Measurements from ENCODE around the gene ENG.

DNA sequence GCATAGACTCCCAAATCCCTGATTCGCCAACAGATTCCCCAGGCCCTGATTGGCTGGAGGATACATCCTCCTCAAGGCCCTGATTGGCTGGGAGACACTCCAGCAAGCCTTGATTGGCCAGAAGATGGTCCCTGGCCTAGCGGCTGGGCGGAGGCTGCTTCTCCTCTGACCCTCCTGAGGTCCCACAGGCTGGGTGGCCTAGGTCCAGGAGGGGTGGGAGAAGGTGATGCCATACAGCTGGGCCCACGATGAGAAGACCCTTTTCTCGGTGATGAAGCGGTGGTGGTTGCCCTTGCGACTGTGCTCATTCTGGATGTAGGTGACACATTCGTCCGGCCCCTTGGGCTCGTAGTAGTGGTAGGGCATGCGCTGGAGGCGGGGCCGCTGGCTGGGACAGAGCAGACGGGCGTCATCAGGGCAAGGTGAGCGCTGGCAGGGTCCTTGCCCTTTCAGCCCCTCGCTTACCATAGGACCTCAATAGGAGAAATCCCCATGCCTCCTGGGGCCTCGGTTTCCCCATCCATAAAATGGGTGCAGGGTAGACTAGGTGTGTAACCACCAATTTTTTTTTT is 32.0 kb upstream of the ENG start:
- TF ChIP-seq GATA2 (IDR thresholded peaks at IDR 0.05; ENCODE audit: low read depth, low read length) (no peak), GATA3 (IDR thresholded peaks at IDR 0.05; ENCODE audit: low read depth, low read length) (no peak)
